ENCODE results near the gene SNX20. TPM values are rescaled to one million over a fixed set of nuclear protein-coding genes. Genes with fewer than 3 reads are reported as not detected.

SNX20 gene
- total RNA-seq, 1 experiment from 2014 or later = not detected

DNA sequence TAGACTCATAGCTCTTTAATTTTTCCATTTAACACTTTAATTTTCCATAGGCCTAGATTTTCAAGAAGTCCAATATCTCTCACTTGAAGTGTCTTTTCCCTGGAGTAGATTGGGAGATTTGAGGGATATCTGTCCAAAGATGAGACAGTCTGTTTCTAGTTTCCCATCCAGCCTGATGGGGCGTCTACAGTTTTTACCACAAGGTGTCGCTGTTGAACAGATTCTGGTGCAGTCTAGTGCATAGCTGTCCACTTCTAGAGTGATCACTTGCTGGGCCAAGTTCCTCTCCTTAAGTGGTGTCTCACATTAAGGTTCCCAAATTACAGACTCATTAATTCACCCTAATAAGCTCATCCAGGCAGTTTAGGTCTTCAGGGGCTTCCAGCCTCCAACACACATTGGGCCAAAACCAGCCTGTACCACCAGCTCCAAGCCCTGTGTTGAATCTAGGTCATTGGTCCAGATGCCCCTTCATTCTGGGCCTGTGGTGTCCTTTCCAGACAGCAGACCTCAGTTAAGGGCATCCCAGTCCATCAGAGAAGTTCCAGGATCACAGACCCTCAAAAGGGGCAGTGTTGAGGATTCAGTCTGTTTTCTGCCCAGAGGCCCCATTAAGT, 9.4 kb downstream of the SNX20 start:
- Histone ChIP-seq H3K14ac (ENCODE audit: insufficient read depth, low read length) (no peak overlapping the region), H2AFZ (ENCODE audit: low read length) (no peak overlapping the region), H3K27me3 (ENCODE audit: insufficient read depth, low read length) (no peaks in the 10 kb centered on the region), H3K23ac (ENCODE audit: insufficient read length, low read depth, low read length) (no peak overlapping the region), H3K79me2 (ENCODE audit: insufficient read depth, low read length) (no peaks in the 10 kb centered on the region), H3K23me2 (ENCODE audit: insufficient read length, low read depth, low read length, poor library complexity, severe bottlenecking) (no peaks in the 10 kb centered on the region), H3K56ac (ENCODE audit: insufficient read length, low read depth, low read length) (no peak overlapping the region), H4K91ac (ENCODE audit: insufficient read length, low read depth, low read length) (no peak overlapping the region), H2BK15ac (ENCODE audit: low read depth, low read length) (no peak overlapping the region), H2AK5ac (ENCODE audit: insufficient read length, low read length) (no peak overlapping the region), H4K20me1 (ENCODE audit: control insufficient read depth, insufficient read depth, insufficient read length) (no peaks in the 10 kb centered on the region), H3K9me3 (ENCODE audit: control insufficient read depth, low read depth, low read length) (peaks cover 10% of the 10 kb centered on the region), H3K4me1 (ENCODE audit: insufficient read depth, low read length) (no peaks in the 10 kb centered on the region), H2BK20ac (ENCODE audit: low read depth, low read length, poor library complexity, severe bottlenecking) (no peak overlapping the region), H3K27ac (ENCODE audit: insufficient read length, low read depth, low read length) (no peak overlapping the region), H3K9ac (ENCODE audit: extremely low read depth, insufficient read length, low read length) (no peak overlapping the region), H2BK12ac (ENCODE audit: insufficient read length, low read depth, low read length) (no peak overlapping the region), H3K18ac (ENCODE audit: insufficient read length, low read depth, low read length) (no peak overlapping the region), H2BK120ac (ENCODE audit: low read depth, low read length, poor library complexity, severe bottlenecking) (no peak overlapping the region), H4K8ac (replicated peaks; ENCODE audit: insufficient read length, low read depth, low read length) (no peak overlapping the region), H3T11ph (ENCODE audit: low read length) (no peak overlapping the region), H2BK5ac (ENCODE audit: insufficient read length, low read length) (no peak overlapping the region), H3K79me1 (ENCODE audit: insufficient read depth, low read depth, low read length, poor library complexity, severe bottlenecking) (no peaks in the 10 kb centered on the region), H3K4me2 (ENCODE audit: insufficient read depth, insufficient read length, low read length) (no peak overlapping the region), H4K5ac (ENCODE audit: insufficient read length, low read depth, low read length) (no peak overlapping the region), H3K4ac (ENCODE audit: low read depth, low read length) (no peak overlapping the region)
- DNase-seq = no peak
- Mint-ChIP-seq H3K4me3 (no peak overlapping the region), H3K27me3 (ENCODE audit: low read depth) (peaks cover 3% of the 10 kb centered on the region), H3K9me3 (peaks cover 23 to 25% of the 10 kb centered on the region in 2 experiments), H3K27ac (no peak overlapping the region), H3K4me1 (peaks cover 7 to 15% of the 10 kb centered on the region in 2 experiments; a peak in 3 of 4 replicates), H3K36me3 (ENCODE audit: insufficient read depth in 1 of 3, low read depth in 3 of 3) (peaks cover 8 to 17% (median 11%) of the 10 kb centered on the region in 3 experiments)
- TF ChIP-seq, protein P1, sequence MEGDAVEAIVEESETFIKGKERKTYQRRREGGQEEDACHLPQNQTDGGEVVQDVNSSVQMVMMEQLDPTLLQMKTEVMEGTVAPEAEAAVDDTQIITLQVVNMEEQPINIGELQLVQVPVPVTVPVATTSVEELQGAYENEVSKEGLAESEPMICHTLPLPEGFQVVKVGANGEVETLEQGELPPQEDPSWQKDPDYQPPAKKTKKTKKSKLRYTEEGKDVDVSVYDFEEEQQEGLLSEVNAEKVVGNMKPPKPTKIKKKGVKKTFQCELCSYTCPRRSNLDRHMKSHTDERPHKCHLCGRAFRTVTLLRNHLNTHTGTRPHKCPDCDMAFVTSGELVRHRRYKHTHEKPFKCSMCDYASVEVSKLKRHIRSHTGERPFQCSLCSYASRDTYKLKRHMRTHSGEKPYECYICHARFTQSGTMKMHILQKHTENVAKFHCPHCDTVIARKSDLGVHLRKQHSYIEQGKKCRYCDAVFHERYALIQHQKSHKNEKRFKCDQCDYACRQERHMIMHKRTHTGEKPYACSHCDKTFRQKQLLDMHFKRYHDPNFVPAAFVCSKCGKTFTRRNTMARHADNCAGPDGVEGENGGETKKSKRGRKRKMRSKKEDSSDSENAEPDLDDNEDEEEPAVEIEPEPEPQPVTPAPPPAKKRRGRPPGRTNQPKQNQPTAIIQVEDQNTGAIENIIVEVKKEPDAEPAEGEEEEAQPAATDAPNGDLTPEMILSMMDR (conservative IDR thresholded peaks at IDR 0.05) = peak; percentile 86
- WGBS (ENCODE audit: extremely low coverage, insufficient read length, low lambda C conversion rate) = no CpG with 5 or more reads among the region's 2 CpGs

Measured in H9 (cell line).